ENCODE measurements around the gene STPG1.
A peak's percentile ranks its signal among the peaks of the same experiment; 100 is the strongest.

STPG1 gene

DNA sequence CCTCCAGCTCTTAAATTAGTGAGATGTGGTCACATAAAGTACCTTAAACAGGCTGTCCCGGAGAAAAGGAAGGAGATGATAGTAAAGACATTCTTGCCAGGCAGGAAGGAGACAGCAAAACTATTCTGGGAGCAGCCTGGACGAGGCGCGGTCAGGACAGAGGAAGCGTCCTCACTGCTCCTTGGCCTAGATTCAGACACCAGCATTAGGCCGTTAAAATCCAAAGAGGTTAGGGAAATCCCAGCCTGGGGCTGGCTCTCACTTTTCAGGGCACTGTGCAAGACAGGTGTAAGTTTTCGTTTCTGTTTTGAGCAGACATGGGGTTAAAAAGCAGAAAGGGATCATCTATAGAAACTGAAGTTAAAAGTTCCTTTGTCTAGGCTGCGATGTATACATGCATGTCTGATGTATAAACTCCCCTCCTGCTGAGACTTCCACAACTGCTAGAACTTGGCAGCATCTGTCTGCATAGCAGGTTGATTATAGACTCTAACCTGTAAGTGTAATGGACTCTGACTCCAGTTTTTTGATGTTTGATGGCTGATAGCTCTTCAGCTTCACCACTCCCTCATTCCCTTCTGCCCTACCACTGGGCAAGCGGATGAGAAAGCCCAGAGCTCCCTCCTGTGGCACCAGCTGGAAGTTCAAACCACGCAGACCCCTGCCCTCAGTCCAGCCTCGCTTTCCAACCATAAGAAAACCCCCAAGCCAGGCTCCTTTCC lies 21.5 kb downstream of the STPG1 start:
- peak; percentile 49 to 57 for DNase-seq

DNA sequence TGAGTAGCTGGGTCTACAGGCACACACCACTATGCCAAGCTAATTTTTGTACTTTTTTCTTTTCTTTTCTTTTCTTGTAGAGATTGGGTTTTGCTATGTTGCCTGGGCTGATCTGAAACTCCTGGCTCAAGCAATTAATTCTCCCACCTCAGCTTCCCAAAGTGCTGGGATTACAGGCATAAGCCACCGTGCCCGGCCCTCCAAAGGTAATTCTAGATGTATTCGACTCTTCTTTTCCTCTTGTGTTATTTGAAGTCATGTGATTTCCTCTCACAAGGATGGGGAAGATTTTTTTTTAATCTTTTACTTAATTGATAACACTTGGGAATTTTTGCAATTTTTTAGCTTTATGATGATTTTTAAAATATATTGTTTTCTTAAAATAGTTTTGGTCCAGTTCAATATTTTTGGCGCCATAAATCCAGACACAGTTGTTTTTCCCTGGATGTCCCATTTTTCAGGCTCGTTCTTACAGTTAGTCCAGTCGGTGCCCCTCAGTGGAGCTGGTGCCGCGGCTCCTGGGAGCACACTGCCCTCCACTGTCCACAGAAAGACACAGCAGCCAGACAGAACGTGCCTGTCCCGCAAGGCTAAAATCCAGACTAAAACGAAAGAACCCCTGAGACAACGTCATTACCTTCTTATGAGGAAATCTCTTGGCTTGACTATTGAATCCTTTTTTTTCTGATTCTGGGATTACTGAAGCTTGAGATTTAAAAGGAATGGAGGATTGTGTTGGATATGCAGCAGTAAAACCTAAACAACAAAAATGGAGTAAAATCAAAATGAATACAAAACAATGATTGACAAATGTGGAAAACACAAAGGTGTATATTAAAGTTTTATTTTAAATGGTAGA lies 22.4 kb downstream of the STPG1 start:
- DNase-seq, result peak; percentile 60 to 69

DNA sequence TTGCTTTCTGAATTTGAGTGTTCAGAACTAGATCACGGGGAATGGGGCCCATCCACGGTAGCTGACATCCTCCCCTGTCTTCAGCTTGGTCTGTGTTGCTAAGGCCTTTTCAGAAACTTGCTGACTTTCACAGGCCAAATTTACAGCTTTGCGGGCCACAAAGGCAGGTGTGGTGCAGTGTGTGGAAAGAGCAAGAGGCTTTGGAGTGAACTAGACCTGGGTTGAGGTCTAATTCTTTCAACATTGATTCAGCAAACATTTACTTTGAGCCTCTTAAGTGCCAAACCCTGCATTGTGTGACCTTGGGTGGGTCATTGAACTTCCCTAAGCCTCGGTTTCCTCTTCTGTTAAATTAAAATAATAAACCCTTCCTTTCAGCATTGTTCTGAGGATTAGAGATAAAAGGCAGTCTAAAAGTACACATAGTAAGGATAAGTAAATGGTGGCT lies 24.3 kb downstream of the STPG1 start:
- DNase-seq, result no peak

DNA sequence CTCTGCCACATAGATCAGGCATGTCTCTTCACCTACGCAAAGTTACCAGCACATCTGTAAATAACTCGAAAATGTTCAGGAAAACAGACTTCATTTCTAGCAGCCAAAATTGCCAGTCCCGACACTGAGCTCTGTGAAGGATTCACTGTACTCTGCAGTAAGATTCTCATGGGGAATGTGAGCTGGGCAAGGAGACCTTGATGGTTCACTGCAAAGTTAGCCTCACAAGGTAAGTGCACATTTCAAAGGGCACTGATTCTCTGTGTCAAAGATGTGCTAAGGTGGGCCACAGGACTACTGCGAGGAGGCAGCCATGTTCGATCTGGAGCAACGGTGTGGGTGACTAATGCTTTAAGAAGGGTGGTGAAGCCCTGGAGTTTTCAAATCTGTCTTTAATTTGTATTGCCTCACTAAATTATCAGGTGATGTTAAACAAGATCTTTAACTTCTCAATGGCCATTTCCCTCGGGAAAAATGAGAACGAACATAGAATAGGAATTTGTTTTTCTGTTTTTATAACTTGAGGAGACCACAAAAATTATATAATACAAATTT lies 25.2 kb downstream of the STPG1 start:
- no peak for DNase-seq

DNA sequence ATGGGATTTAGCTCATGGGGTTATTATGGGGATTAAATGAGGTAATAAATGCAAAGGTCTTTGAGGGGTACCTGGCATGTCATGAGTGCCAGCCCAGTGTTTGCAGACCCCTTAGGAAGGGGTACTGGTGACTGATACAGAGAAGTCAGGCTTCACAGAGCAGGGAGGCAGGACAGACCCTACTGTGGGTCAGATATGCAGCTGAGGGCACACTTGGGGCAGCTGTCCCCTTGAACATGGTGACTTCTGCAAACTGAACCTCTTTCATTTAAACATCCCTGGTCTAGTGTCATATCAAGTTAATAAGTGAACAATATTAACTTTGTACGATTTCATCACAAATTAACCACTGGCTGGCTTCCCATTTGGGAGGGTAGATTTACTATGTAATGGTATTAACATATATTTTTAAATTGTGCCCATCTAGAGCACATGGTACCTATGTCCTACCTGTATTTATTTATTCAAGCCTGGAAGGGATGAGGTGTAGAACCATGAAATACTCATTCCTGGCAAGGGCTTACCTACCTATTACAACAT lies 25.9 kb downstream of the STPG1 start:
- no peak for DNase-seq

DNA sequence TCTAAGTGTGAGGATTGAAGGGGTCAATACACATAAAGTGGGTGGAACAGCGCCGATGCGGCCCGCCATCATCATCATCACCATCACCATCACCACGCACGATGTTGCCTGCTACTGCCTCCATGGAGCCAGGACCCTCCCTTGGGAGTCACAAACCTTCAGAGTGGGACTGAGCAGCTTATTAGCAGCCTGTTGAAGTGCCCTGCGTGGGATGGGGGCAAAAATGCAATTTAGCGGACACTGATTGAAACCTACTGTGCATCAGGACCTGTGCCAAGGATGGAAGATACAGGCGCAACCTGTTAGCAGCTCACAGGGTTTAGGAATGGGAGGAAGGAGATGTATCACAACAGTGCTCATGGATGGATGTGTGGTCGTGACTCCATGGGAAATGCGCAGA lies 26.7 kb downstream of the STPG1 start:
- DNase-seq, result no peak

DNA sequence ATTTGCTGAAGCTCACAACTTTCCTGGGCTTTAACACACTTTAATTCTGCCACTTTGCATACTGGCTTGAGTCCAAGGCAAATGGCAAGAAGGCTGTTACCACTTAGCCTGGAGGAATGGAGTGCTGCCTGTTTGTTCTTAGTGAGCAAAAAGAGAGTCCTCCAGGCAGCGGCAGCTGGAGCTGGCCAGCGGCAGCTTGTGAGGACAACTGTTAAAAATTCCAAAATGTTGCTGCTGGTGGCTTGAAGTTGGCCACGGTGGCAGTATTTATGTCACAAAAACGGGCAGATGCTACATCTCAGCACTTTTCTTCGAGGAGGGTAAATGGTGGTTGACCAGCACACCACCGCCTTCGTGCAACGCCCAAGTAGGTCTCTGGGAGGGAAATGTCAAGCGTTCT lies 27.3 kb downstream of the STPG1 start:
- no peak for DNase-seq

DNA sequence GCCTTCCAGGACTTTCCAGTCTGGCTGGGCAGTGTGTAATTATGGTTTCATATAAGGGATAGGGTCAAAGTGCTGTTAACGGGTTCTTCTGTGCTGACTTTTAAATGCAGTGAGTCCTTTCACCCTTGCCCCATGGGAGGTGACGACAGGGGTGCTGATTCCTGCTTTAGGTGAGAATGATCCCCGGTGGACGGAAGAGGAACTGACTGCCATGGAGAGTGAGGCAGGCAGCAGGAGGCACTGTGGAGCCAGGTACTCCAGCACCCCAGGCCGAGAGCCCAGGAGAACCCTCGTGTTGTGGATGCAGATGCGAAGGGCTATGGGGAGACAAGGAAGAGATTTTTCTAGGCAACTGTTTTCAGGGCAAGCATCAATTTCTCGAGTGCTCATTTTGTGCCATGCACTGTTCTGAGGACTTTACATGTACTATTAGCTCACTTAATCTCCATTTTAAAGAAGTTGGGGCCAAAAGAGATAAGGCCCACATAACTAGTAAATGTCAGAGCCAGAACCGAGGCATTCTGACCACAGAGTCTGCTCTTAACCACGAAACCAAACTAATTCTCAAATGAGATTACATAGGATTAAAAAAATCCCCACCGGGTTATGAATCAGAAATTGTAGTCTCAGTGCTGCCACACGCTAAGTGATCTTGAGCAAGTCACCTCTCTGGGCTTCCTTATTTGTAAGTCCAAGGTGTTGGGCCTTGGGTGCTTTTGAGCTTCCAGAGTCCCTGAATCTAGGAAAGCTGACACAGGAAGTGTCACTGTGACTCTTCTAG lies 28.2 kb downstream of the STPG1 start:
- peak in 1 of 2 experiments; percentile 18 for DNase-seq

DNA sequence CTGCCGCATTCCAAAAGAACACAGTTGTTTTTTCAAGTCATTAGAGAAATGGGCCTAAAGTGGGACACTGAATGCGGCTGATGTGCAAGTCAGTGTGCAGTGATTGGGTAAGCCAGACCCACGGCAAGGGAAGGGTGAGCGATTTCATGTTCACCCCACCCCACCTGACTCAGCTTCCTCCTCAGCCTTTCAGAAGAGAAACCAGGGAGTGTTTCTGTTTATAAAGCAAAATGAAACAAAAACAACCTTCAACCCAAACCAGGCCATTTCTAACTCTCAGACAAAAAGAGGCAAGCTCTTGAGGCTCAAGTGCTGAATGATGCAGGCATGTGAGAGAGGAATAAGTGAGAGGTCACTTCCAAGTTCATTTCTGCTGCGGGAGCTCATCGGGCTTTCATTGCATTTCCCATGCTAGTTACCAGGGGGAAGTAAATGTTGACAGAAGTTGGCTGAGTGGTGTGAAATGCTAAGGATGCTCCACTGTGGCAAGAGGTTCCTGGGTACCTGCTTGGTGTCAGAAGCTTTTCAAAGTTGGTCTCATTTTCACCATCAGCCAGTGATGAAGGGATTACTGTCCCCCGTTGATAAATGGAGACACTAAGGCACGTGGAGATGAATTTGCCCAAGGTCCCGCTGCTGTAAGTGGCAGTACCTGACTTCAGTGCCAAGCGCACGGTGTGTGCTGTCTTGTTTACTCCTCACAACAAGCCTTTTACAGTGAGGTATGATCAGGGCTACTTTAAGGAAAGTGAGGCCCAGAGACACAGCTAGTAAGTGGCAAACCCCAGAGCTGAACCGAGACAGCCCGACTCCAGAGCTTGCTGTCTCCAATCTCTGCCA lies 29.1 kb downstream of the STPG1 start:
- DNase-seq, result peak in 1 of 2 experiments; percentile 31

DNA sequence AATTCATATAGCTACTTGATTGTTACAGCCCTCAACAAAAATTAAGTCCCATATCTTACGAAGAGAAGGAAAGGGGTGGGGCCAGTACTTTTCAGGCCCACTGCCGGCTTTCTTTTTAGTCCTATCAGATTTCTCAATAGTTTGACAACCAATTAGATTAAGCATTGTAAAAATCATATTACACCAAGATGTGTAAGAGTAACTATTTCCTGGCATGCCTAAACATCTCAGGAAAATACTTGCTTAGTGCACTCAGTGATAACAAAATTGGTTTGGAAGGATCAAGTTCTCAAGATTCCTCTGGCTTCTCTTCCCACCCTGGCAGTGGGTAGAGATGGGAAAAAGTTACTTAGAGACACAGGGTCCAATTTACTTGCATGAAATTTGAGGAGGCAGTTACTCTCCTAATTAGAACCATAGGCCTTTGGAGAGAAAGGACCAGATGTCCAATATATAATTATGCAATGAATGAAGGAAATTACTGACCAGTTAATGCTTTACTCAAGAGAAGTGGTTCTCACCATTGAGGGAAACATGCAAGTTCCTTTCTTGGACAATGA lies 30.1 kb downstream of the STPG1 start:
- no peak for DNase-seq

DNA sequence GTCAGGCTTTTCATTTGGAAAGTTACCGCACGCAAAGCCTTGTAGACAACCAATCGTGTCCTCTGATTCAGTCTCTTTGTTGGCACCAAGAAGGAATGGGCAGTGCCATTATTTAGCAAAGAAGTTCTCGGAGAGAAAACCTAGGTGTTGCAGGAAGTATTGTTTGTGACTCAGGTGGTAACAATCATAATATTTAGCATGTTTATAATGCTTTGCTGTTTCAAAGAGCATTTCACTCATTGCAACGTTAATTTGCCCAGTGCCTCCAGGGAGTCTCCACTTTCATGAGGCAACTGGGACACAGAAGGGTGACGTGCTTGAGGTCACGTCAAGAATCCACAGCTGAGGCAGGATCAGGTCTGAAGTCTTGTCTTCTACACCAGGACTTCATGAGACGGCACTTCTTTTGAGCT lies 31.4 kb downstream of the STPG1 start:
- no peak for DNase-seq

DNA sequence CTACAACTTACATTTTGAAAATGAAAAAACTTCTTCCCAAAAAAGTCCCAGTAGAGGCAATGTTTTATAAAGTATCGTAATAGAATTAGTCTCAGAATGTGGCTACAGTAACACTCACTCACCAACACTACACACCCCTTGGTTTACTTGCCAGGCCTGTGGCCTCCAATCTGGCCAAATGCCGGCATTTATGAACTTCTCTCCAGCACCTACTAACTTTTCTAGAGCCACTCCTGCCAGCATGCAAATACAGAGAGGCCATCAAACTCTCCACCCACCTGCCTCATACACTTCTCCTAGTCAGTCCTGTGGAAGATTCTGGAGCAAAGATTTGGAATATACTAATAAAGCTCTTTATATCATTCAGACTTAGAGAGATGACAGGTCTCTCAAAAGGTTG lies 32.3 kb downstream of the STPG1 start:
- no peak for DNase-seq

DNA sequence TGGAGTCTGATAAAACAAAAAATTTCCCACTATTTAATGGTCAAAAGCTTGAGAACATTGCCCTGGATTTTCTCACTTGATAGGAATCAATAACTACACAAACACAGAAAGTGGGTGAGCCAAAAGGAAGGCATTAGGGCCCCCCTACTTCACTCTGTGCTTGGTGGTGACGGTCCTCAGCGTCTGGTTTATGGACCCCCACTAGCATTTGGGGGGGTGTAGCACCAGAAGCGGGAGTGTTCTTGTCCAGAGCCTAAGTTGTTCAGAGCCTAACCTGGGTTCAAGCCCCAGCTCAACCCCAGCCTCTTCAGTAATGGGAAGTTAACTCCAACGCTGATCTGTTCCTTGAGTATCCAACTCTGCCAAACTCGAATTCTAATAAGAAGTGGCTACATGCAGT lies 33.1 kb downstream of the STPG1 start:
- DNase-seq, result no peak

DNA sequence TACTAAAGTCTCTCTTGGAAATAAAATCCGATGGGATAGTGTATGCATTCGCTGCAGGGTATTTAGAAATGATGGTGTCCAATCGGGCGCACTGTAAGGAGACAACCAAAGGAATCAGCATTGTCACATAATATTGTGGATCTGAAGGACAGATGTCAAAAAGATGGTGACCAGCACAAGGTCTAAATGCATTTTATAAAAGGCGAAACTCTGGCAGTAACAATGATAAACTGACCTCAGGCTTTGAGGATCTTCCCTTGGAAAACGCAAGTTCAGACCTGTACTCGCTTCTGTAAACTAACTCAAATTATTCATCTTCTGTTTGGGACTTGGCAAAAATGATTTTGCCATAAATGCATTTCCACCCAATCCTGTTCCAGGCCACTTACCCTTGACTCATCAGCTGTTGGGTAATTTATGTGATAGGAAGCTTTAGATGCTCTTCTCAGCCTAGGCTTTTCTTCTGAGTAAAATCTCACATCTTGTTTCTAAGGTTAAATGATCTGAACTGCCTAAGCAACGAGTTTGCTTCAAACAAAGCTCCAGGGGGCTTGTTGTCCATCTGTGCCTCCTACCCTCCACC lies 33.8 kb downstream of the STPG1 start:
- DNase-seq, result no peak

DNA sequence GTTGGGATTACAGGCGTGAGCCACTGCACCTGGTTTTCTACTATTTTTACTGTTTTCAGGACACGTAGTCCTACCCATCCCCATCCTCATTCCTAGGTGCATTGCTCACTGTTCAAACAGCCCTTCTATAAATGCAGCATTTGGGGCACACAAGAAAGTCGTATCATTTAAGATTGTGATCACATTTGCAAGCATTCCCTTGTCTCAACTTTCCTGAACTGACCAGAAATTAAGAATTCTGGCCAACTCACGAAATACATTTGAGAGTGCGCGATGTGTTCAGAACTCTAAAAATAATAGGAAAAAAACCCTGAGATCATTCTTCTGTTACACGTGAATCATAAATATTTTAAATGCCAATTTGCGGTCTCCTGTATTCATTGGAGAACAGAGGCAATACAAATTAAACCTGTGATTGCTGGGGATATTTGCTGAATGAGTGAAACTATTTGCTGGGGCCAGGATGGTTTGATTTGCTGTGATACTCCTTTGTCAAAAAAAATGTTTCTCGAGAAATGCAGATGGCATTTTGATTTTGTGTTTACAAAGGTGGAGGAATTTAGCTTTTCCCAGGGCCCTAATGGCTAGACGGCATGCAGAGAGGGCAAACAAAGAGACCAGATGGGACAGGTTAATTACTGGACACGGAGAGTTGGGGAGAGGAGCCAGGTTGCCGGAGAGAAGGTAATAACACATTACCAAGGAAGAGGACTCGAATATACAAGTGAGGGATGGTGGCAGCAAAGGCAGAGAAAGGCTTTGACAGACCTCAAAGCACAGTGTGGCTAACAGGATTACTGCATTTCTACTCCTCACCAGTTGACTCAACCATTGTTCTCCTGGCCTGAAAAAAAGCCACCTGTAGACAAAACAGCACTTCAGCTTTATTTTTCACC lies 38.4 kb downstream of the STPG1 start:
- DNase-seq, result no peak

DNA sequence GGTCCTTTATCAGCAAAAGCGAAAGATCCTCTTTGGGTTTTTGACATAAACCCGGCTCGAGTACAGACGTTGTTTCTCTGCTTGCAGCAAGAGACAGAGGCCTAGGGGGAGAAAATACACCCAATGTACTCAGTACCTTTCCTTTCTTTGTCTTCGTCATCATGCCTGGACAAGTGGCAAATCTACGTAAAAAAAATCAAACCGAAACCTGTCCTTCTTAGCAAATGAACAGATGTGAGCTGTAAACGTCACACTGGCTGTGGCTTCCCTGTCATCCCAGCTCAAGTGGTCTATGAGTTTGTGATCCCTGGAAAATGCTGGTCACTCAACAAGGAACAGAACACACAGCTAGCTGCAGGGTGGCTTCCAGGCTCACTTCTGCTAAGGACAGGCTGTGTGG lies 39.9 kb downstream of the STPG1 start:
- no peak for DNase-seq

DNA sequence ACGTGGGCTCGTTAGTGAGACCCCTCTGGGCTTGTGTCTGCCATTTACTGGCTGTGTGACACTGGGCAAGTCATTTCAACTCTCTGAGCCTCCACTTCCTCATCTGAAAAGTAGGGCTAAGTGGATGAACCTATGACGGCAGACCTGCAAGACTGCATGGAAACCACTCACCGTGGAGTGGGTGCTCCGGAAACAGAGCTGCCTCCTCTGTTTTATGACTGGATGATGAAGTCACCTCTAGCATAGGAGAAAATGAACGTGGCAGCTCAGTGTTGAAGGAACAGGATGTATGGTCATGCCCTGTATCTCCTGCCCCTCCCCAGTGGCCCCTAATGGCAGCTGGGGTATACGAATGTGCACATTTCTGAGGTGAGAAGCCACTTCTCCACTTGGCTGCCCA lies 40.5 kb downstream of the STPG1 start:
- no peak for DNase-seq

DNA sequence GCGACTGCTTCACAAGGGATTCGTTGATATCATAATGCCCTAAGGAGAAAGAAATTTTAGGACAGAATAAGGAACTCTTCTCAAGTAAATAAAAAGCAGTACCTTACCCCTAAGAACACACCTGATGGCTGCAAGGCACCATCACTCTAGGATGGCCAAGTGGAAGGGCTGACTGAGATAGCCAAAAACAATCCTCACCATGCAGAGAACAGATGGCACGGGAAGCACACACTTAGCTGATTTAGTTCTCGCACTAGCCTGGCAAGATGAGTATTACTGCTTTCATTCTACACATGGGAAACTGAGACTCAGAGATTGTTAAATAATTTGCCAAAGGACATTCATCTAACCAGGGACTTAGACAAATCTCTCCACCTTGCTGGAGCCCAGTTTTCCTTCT lies 43.8 kb downstream of the STPG1 start:
- DNase-seq, result no peak

DNA sequence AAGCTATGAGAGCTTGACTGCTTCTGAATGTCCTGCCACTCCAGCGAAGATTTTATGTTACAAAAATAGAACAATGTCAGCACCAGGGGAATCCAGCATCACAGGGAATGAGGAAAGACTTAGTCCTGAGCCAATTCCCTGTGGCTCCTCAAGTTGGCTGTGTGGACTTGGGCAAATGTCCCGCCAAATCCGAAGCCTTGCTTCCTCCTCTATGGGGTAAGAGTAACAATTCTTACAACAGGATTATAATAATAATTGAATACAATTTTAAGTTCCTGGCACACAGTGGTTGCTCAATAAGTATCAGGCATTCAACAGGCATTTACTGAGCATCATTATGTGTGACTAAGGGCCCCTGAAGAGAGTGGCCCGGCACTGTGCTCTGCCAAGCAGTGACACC lies 44.4 kb downstream of the STPG1 start:
- no peak for DNase-seq

DNA sequence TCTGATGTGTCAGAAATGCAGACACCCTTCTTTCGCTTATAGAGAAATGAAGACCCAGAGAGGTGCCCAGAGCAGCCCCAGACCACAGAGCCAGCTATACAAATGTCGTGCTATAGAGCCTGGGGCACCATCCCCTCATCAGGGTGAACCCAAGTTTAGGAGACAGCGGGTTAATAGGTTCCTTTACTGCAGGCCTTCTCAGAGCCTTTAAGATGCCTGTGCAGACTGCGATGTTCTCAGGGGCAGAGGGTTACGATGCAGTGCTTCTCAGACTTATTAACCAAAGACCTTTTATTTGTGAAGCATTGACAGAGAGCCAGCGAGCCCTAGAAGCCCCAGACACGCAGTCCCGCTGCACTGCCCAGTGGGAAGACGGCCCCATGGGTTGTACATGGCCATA lies 46.9 kb downstream of the STPG1 start:
- no peak for DNase-seq
